K562 (cell line): Measurements from ENCODE around the gene LONRF3. TPM values are rescaled to one million over a fixed set of nuclear protein-coding genes. Genes with fewer than 3 reads are reported as not detected.
A peak's percentile ranks its signal among the peaks of the same experiment; 100 is the strongest.

Source experiments
- CREM ChIP-seq: IDR thresholded peaks from 2 replicates; pipeline ENCODE4 v1.6.1; 2014; ENCODE audit warnings: antibody characterized with exemption, low read depth
- EHMT2 ChIP-seq: fragments of 450-650 bp; IDR thresholded peaks from 2 replicates; pipeline ENCODE4 v1.6.1; 2018; ENCODE audit warnings: antibody characterized with exemption
- ELF1 ChIP-seq: fragments of 200-800 bp; sonication (Bioruptor generic); IDR thresholded peaks from 2 replicates; pipeline ENCODE4 v1.6.1; 2016; ENCODE audit warnings: missing genetic modification characterization, missing compliant biosample characterization
- EP300 ChIP-seq: IDR thresholded peaks from 2 replicates; pipeline ENCODE4 v1.6.1; 2012; ENCODE audit warnings: low read length, improper control_type of control experiment
- KHSRP ChIP-seq: fragments of 450-650 bp; IDR thresholded peaks from 2 replicates; pipeline ENCODE4 v1.6.1; 2017
- MAFG ChIP-seq: fragments of 450-650 bp; conservative IDR thresholded peaks from 2 replicates; pipeline ENCODE4 v1.6.1; 2016; ENCODE audit warnings: missing genetic modification characterization, missing compliant biosample characterization
- MBD1 ChIP-seq: fragments of 250-450 bp; sonication (Bioruptor Pico); IDR thresholded peaks from 2 replicates; pipeline ENCODE4 v1.8.0; 2022; ENCODE audit warnings: inconsistent platforms
- MTA2 ChIP-seq: fragments of 450-650 bp; IDR thresholded peaks from 2 replicates; pipeline ENCODE4 v1.6.1; 2016; ENCODE audit warnings: low read depth
- MTA3 ChIP-seq: fragments of 450-650 bp; formaldehyde crosslinking; IDR thresholded peaks from 2 replicates; pipeline ENCODE4 v1.6.1; 2017; ENCODE audit warnings: mild to moderate bottlenecking, borderline replicate concordance
- RCOR1 ChIP-seq, 2 experiments: IDR thresholded peaks; 2 replicates each; pipeline ENCODE4 v1.6.1; 2012; ENCODE audit warnings: low read depth in 2 of 2, low read length in 2 of 2, borderline replicate concordance in 1 of 2, improper control_type of control experiment in 1 of 2
- TBL1XR1 ChIP-seq, 2 experiments: IDR thresholded peaks; 2 replicates each; pipeline ENCODE4 v1.6.1; 2012; ENCODE audit warnings: improper control_type of control experiment in 2 of 2, low read length in 2 of 2, mild to moderate bottlenecking in 1 of 2
- TCF3 ChIP-seq: sonication (generic); formaldehyde crosslinking; IDR thresholded peaks from 2 replicates; pipeline ENCODE4 v1.4.0; 2020; ENCODE audit warnings: mild to moderate bottlenecking, missing genetic modification reagents
- TSHZ1 ChIP-seq: fragments of 250-450 bp; sonication (Bioruptor Pico); IDR thresholded peaks from 2 replicates; pipeline ENCODE4 v1.4.0; 2020; ENCODE audit warnings: mild to moderate bottlenecking, moderate library complexity
- ZNF280A ChIP-seq: fragments of 450-650 bp; IDR thresholded peaks from 2 replicates; pipeline ENCODE4 v1.6.1; 2018; ENCODE audit warnings: mild to moderate bottlenecking, low read depth; ENCODE audit not compliant: partially characterized antibody
- polyA plus RNA-seq, 8 experiments: library from polyadenylated mRNA; depleted of rRNA in 4 of 8; stranded (reverse) in 5 of 8; unstranded in 3 of 8; fragments of >200 nt; fragmentation: Nextera tagmentation in 2 of 8; fragmentation: Illumina TruSeq in 1 of 8; extraction: Ambion mirVana in 2 of 8; extraction: Trizol in 1 of 8; gene quantifications; 2 replicates each; pipeline versions ENCODE4 v1.2.1 to v1.2.3, GENCODE V29; 2011 to 2014; ENCODE audit warnings: inconsistent platforms in 1 of 8, missing spikeins in 1 of 8
- total RNA-seq, 7 experiments: library from RNA; depleted of rRNA in 6 of 7; stranded (reverse); fragments of >200 nt in 6 of 7; fragmentation: Illumina TruSeq in 2 of 7; extraction: Trizol in 2 of 7; gene quantifications; 2 replicates each; pipeline versions ENCODE4 v1.2.1 to v1.2.3, GENCODE V29; 2011 to 2021; ENCODE audit warnings: low replicate concordance in 1 of 7
- TF ChIP-seq, protein P1 (sequence below), 2 experiments: IDR thresholded peaks in 1 of 2; conservative IDR thresholded peaks in 1 of 2; 2 replicates each; pipeline ENCODE4 v1.6.1; 2016; ENCODE audit warnings: low read depth in 2 of 2, mild to moderate bottlenecking in 1 of 2, missing compliant biosample characterization in 1 of 2, missing genetic modification characterization in 1 of 2, moderate library complexity in 1 of 2
- TF ChIP-seq, protein P2 (sequence below): sonication (generic); formaldehyde crosslinking; IDR thresholded peaks from 2 replicates; pipeline ENCODE4 v1.8.0; 2022; ENCODE audit warnings: mild to moderate bottlenecking, missing genetic modification reagents, borderline replicate concordance

Gene LONRF3
- total and polyA plus RNA-seq, 9 of the 15 experiments (the other 6 are each of a cell fraction or from before 2014, with no cell fraction given), result 1.3 to 22.0 (median 8.7) TPM

GRCh38 chrX:118943102-118943501 is 31.3 kb upstream of the LONRF3 start (continued):
- no peak for TF ChIP-seq ZNF280A
- peak in 1 of 2 experiments; percentile 60; a peak in 2 of 4 replicates for TF ChIP-seq TBL1XR1 (IDR thresholded peaks at IDR 0.05; ENCODE audit: low read length in 2 of 2)
- peak; percentile 62; the same call in 1 of the 2 replicates for TF ChIP-seq EP300
- peak; percentile 63; the same call in 1 of the 2 replicates for TF ChIP-seq MTA2
- no peak for TF ChIP-seq EHMT2
- TF ChIP-seq ELF1 (tag), result no peak
- no peak for TF ChIP-seq MTA3
- no peak for TF ChIP-seq MAFG (tag)
- no peak for TF ChIP-seq KHSRP
- TF ChIP-seq RCOR1 (IDR thresholded peaks at IDR 0.05; ENCODE audit: borderline replicate concordance in 1 of 2, low read depth in 2 of 2, low read length in 2 of 2), result peak; percentile 21 to 60; a peak in 3 of 4 replicates
- TF ChIP-seq, protein P1, sequence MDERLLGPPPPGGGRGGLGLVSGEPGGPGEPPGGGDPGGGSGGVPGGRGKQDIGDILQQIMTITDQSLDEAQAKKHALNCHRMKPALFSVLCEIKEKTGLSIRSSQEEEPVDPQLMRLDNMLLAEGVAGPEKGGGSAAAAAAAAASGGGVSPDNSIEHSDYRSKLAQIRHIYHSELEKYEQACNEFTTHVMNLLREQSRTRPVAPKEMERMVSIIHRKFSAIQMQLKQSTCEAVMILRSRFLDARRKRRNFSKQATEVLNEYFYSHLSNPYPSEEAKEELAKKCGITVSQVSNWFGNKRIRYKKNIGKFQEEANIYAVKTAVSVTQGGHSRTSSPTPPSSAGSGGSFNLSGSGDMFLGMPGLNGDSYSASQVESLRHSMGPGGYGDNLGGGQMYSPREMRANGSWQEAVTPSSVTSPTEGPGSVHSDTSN (CRISPR knock-in tag; IDR thresholded peaks at IDR 0.05; ENCODE audit: low read depth), result no peak
- TF ChIP-seq, protein P1 (tag; conservative IDR thresholded peaks at IDR 0.05; ENCODE audit: low read depth), result no peak
- TF ChIP-seq, protein P2, sequence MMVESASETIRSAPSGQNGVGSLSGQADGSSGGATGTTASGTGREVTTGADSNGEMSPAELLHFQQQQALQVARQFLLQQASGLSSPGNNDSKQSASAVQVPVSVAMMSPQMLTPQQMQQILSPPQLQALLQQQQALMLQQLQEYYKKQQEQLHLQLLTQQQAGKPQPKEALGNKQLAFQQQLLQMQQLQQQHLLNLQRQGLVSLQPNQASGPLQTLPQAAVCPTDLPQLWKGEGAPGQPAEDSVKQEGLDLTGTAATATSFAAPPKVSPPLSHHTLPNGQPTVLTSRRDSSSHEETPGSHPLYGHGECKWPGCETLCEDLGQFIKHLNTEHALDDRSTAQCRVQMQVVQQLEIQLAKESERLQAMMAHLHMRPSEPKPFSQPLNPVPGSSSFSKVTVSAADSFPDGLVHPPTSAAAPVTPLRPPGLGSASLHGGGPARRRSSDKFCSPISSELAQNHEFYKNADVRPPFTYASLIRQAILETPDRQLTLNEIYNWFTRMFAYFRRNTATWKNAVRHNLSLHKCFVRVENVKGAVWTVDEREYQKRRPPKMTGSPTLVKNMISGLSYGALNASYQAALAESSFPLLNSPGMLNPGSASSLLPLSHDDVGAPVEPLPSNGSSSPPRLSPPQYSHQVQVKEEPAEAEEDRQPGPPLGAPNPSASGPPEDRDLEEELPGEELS (CRISPR knock-in tag), result no peak
- no peak for TF ChIP-seq CREM
- no peak for TF ChIP-seq TSHZ1
- peak; percentile 84 for TF ChIP-seq TCF3 (CRISPR knock-in tag)
- no peak for TF ChIP-seq MBD1 (CRISPR knock-in tag)
